ENCODE data around the gene SAP25.

DNA sequence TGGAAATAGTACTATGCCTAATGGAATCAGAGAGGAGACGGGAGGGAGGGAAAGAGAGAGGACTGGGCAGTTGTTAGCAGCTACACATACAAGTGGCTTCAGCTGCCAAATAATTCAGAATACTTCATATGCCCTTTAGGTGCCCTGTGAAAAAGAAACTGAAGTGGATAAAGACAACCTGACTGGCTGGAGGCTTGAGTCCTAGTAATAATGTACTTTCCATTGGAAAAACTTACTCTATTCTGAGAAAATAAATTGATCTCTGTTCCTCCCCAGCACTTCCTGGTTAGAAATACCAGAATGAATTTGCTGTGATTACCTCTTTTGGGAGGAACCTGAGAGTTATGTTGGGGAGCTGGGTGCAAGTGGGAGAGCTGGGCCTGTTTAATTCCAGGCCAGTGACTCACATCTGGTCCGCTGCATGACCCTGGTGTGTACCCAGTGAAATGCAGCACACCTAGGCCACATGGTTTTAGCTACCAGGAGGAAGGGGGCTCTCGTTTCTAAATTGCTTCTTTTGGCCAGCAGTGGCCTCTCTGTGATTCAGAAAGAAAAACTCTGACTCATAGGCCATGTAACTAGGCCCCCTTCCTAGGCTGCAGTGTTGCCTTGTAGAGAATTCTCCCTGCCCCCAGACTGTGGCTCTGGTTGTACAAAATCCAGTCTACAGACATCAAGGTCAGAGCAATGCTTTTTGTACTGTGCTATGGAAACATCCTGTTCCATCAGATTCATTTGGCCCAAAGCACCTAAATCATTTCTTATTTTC lies 28.2 kb downstream of the SAP25 start:
- no peak for TF ChIP-seq EZH2 (IDR thresholded peaks at IDR 0.05; ENCODE audit: insufficient read depth, low read length)
- TF ChIP-seq, protein P1, sequence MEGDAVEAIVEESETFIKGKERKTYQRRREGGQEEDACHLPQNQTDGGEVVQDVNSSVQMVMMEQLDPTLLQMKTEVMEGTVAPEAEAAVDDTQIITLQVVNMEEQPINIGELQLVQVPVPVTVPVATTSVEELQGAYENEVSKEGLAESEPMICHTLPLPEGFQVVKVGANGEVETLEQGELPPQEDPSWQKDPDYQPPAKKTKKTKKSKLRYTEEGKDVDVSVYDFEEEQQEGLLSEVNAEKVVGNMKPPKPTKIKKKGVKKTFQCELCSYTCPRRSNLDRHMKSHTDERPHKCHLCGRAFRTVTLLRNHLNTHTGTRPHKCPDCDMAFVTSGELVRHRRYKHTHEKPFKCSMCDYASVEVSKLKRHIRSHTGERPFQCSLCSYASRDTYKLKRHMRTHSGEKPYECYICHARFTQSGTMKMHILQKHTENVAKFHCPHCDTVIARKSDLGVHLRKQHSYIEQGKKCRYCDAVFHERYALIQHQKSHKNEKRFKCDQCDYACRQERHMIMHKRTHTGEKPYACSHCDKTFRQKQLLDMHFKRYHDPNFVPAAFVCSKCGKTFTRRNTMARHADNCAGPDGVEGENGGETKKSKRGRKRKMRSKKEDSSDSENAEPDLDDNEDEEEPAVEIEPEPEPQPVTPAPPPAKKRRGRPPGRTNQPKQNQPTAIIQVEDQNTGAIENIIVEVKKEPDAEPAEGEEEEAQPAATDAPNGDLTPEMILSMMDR (IDR thresholded peaks at IDR 0.05; ENCODE audit: insufficient read depth, low read depth, low read length) = no peak

All from astrocyte (in vitro differentiated cells and primary cell).